Measurements from ENCODE around the gene C16orf95. TPM values are rescaled to one million over a fixed set of nuclear protein-coding genes. Genes with fewer than 3 reads are reported as not detected.

C16orf95 gene
- total RNA-seq, 1 donor = 3.4 TPM

DNA sequence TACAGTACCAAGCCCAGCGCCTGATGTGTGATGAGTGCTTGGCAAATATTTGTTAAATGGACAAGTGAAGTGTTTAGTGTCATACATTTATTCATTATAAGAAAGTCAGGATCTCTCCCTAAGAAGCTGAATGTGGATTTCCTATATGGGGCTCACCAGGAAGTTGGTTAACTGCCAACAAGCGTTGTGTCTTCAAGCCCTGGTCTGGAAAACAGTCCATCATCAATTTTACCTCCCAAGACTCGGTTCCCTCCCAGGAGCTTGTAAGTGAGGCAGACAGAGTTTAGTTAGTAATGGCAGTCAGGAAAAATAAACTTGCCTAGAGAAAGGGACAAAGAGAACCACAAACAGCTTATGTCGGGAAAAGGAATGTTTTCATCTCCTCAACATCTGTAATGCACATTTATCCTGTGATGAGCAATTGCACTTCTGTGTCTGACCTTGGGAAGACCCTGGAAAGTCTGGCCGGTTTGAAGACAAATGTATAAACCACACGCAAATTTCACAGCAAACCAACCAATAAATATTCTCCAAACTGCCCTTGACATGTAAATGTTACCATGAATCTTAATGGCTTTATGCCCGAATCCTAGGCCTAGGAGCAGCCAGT, 28.3 kb downstream of the C16orf95 start:
- TF ChIP-seq, protein P1, sequence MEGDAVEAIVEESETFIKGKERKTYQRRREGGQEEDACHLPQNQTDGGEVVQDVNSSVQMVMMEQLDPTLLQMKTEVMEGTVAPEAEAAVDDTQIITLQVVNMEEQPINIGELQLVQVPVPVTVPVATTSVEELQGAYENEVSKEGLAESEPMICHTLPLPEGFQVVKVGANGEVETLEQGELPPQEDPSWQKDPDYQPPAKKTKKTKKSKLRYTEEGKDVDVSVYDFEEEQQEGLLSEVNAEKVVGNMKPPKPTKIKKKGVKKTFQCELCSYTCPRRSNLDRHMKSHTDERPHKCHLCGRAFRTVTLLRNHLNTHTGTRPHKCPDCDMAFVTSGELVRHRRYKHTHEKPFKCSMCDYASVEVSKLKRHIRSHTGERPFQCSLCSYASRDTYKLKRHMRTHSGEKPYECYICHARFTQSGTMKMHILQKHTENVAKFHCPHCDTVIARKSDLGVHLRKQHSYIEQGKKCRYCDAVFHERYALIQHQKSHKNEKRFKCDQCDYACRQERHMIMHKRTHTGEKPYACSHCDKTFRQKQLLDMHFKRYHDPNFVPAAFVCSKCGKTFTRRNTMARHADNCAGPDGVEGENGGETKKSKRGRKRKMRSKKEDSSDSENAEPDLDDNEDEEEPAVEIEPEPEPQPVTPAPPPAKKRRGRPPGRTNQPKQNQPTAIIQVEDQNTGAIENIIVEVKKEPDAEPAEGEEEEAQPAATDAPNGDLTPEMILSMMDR (IDR thresholded peaks at IDR 0.05; ENCODE audit: insufficient read depth, low read length) = no peak
- DNase-seq (ENCODE audit: low read depth) = no peak
- H3K4me3 ChIP-seq (ENCODE audit: low read depth, low read length) = no peak overlapping the region

DNA sequence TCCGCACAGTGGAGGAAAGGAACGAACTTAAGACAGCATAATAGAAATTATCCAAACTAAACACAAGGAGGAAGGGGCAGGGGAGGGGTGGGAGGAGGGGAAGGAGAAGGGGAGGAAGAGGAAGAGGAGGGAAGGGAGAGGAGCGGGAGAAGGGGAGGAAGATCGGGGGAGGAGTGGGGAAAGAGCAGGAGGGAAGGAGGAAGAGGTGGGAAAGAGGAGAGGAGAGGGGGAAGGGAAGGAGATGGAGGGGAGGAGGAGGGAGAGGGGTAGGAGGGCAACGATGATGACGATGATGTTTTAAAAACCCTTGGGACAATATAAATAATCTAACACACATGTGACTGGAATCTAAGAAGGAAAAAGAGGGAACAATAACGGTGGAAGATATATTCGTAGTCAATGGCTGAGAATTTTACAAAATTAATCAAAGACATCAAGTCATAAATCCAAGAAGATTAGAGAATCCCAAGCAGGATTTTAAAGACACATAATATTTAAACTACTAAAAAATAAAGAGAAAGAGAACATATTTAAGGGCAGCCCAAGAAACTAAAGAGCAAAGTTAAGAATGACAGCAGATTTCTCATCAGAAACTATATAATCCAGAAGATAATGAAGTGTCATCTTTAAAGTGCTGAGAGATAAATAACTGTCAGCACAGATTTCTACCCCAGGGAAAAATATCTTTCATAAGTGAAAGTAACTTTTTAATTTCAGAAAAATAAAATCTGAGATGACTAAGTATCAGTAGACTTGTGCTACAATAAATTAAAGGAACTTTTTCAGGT, 30.2 kb downstream of the C16orf95 start:
- no peak for DNase-seq (ENCODE audit: low read depth)
- TF ChIP-seq, protein P1 (IDR thresholded peaks at IDR 0.05; ENCODE audit: insufficient read depth, low read length) = no peak
- no peak overlapping the region for H3K4me3 ChIP-seq (ENCODE audit: low read depth, low read length)

DNA sequence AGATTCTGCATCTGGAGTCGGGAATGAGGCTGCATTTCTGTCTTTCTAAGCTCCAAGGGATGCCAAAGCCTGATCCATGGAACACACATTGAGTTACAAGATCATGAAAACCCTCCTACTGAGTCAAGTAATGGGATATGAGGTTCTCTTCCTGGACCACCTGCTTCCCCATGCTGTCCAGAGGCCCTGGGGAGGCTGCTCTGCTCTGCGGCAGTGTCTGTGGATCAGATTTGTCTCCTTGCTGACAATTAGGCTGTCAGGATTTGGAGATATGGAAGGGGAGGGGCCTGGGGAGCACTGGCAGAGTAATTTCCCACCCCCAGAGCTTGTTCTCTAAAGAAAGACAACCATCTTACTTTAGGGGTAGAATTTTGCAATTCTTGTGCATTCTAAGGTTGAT, 33.0 kb downstream of the C16orf95 start:
- H3K4me3 ChIP-seq (ENCODE audit: low read depth, low read length) = no peak overlapping the region
- TF ChIP-seq, protein P1 (IDR thresholded peaks at IDR 0.05; ENCODE audit: insufficient read depth, low read length) = no peak
- no peak for DNase-seq (ENCODE audit: low read depth)

DNA sequence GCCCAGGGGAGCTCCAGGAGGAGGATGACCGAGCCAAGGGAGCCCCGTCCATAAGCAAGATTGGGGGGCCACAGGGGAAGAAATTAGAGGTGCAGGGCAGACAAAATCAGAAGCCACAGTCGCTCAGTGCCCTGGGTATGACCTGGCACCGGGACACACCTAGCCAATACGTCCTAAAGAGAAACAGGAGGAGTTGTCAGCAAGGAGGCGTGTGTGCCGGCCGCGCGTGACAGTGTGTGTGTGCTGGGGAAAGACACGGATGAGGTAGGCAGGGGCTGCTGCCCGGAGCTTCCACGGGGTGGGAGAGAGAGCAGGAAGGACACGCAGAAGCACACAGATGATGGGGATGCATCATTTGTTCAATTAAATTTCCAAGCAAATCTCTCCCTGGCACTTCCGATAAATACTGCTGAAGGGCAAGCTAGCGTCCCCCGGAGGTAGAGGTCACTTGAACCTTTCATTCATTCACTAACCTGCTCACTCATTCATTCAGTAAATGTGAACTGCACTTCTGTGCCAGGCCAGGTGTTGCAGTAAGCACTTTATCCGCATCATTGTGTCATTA, 38.0 kb downstream of the C16orf95 start:
- no peak overlapping the region for H3K4me3 ChIP-seq (ENCODE audit: low read depth, low read length)
- DNase-seq (ENCODE audit: low read depth) = no peak
- TF ChIP-seq, protein P1 (IDR thresholded peaks at IDR 0.05; ENCODE audit: insufficient read depth, low read length) = no peak

DNA sequence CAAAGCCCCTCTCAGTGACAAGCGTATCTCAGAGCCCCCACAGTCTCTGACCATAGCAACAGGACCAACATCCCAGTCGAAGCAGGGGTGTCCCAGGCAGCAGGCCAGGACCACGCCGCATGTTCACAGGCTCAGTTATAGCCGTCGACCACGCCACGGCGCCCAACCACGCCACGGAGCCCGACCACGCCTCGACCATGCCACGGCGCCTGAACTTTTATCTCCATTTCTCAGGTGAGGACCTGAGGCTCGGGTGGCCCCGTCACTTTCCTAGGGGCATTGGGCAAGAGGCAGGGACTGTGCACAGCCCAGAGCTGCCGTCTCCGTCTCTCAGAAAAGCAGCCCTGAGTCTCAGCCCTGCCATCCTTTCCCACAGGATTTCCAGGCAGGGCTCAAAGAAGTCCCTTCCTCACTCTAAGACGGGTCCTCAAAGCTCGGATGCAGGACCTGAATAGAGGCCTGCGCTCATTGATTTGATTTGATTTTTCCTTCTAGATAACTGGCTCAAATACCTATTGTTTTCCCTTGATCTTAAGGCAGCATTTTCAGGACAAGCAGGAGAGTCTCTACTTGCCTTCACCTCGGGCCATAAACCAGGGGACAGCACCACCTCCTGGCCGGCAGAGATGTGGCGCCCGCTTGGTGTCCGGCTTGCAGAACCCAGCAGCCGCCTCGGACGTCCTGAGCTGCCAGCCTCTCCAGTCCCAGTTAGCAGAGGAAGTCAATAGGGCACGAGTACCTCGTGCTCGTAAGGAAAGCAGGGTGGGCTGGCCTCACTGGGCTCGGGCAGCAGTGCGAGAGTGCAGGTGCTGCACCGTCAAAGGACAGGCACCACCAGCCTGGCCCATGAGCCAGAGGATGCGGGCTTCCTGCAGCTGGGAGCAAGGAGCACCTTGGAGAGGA, 38.8 kb downstream of the C16orf95 start:
- TF ChIP-seq, protein P1 (IDR thresholded peaks at IDR 0.05; ENCODE audit: insufficient read depth, low read length) = peak; percentile 95
- no peak overlapping the region for H3K4me3 ChIP-seq (ENCODE audit: low read depth, low read length)
- peak; percentile 85 for DNase-seq (ENCODE audit: low read depth)

DNA sequence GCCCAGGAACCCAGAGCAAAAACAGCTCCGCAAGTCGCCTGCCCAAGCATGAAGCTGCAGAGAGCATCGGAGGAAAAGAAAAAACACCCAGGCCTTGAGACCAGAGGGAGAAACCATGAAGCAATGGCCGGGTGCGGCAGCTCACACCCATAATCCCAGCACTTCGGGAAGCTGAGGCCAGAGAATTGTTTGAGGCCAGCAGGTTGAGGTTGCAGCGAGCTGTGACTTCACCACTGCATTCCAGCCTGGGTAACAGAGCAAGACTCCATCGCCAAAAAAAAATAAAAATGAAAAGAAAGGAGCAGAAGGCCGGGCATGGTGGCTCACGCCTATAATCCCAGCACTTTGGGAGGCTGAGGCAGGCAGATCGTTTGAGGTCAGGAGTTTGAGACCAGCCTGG, 40.3 kb downstream of the C16orf95 start:
- TF ChIP-seq, protein P1 (IDR thresholded peaks at IDR 0.05; ENCODE audit: insufficient read depth, low read length) = no peak
- H3K4me3 ChIP-seq (ENCODE audit: low read depth, low read length) = no peak overlapping the region
- peak; percentile 6 for DNase-seq (ENCODE audit: low read depth)

Data from fibroblast of the aortic adventitia (primary cell).